GM18526 (cell line): ENCODE measurements around the gene PIP5K1B.

ENCODE experiments used
- POLR2A ChIP-seq: IDR thresholded peaks from 3 replicates; pipeline ENCODE4 v1.6.1; 2011; ENCODE audit not compliant: insufficient read length; ENCODE audit errors: extremely low read depth

The PIP5K1B gene

GRCh38 chr9:68804911-68805889 is 100.2 kb downstream of the PIP5K1B start:
- no peak for TF ChIP-seq POLR2A

DNA sequence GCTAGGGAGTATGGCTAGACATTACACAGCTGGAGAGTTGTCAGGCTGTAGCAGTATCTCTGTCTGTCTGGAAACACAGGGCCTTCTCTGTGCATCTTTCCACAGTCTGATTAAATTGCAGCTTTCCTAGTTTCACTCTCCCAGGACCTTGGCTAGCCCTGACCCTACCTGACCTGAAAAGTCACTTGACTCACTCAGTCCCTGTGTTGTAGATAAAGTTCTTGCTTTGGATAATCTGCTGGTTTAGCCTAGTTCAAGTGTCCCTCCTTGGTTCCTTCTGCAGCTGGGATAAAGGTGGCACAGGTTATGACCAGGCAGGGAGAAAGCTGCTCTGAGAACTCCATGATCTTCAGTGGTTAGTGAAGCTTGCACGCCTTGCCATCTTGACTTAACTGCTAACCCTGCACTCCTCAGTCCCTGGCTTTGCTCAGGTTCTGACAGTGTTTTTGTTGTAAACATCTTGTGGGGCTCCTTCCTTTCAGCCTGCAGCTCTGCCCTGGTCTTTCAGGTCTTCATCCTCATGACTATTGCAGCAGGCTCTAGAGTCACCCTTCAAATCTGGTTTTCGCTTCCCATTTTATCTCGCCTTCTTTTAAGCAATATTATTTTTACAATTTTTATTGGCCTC is 101.0 kb downstream of the PIP5K1B start:
- no peak for TF ChIP-seq POLR2A

DNA sequence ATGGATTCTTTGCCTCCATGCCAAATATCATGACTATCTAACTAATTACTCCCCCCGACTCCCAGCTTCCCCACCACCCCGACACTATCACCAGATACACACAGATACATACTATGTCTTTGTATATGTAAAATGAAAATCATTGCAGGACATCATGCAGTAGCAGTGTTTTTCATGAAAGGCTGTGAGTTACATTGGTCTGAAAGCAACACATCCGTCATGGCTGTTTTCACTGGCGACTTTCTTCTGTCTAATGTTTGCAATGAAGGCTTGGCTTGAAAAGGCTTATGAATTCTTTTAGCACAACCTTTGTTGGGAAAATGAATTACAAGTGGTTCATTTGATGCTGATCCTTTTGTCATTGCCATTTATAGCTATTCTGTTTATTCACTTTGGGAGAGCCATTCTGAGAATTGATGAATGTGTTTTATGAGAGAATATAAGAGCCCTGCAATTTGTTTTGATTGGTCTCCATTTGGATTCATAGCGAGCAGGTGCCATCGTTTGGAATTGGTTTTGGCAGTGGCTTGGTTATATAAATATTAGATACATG is 103.4 kb downstream of the PIP5K1B start:
- TF ChIP-seq POLR2A = no peak

DNA sequence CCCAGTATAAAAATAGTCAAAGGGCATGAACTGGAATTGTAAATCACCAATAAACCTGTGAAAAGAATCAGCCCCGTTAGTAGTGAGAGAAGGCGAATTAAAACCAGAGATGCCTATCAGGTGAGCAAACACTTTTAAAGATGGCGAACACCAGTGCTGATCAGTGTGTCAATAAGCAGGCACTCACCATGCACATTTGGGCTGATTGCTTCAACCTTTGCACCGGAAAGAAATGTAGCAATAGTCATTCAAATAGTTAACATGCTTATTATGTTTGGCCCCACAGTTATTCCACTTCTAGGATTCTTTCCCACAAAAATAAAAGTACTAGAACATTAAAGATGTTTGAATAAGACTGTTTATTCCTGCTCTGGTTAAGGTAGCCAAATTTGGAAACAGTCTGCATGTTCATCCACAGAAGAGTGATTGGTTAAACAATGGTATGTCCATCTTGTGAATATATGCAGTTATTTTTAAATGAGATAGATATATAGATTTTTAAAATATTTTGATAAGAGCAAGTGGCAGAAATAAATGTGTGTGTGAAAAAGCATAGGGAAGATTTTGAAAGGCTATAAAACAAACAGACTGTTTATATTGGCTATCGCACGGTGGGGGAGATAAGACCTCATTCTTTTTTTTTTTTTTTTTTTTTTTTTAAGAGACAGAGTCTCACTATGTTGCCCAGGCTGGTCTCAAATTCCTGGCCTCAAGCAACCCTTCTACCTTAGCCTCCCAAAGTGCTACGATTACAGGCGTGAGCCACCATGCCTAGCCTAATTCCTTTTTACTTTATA is 112.2 kb downstream of the PIP5K1B start:
- TF ChIP-seq POLR2A = no peak

- no peak for TF ChIP-seq POLR2A
These were observed 114.0 kb downstream of the PIP5K1B start for GRCh38 chr9:68819065-68819464.

DNA sequence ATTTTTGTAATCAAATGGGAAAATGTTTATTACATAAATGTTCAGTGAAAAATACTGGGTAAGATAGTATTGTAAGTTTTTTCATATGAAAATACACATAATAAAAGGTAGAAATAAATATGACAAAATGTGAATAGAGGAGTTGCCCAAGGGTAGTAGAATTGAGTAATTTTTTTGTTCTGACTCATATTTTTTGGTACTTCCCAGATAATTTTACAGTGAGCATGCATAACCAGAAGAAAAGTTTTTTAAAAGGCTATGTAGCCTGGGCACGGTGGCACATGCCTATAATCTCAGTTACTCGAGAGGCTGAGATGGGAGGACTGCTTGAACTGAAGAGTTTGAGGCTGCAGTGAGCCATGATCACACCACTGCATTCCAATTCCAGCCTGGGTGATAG is 116.9 kb downstream of the PIP5K1B start:
- no peak for TF ChIP-seq POLR2A

GRCh38 chr9:68822596-68823165 is 117.6 kb downstream of the PIP5K1B start:
- TF ChIP-seq POLR2A = no peak

GRCh38 chr9:68825762-68826472 is 120.9 kb downstream of the PIP5K1B start:
- TF ChIP-seq POLR2A = no peak

GRCh38 chr9:68827837-68828744 is 123.1 kb downstream of the PIP5K1B start:
- no peak for TF ChIP-seq POLR2A

- TF ChIP-seq POLR2A = no peak
These were observed 127.1 kb downstream of the PIP5K1B start for GRCh38 chr9:68832101-68832500.

- no peak for TF ChIP-seq POLR2A
These were observed 128.0 kb downstream of the PIP5K1B start for GRCh38 chr9:68832861-68833518.

GRCh38 chr9:68834931-68835520 is 130.0 kb downstream of the PIP5K1B start:
- no peak for TF ChIP-seq POLR2A
